K562 (cell line): ENCODE measurements around the gene SDR39U1. TPM values are rescaled to one million over a fixed set of nuclear protein-coding genes. Genes with fewer than 3 reads are reported as not detected.

Experiments used
- BCLAF1 ChIP-seq, 2 experiments: fragments of 450-650 bp in 1 of 2; IDR thresholded peaks; 2 replicates each; pipeline ENCODE4 v1.6.1; 2011 to 2017; ENCODE audit warnings: low read depth in 2 of 2, antibody characterized with exemption in 1 of 2, borderline replicate concordance in 1 of 2, low read length in 1 of 2, mild to moderate bottlenecking in 1 of 2, mixed read lengths in 1 of 2; ENCODE audit not compliant: control insufficient read depth in 1 of 2
- CREM ChIP-seq: IDR thresholded peaks from 2 replicates; pipeline ENCODE4 v1.6.1; 2014; ENCODE audit warnings: antibody characterized with exemption, low read depth
- CTCFL ChIP-seq: IDR thresholded peaks from 2 replicates; pipeline ENCODE4 v1.6.1; 2011; ENCODE audit warnings: borderline replicate concordance, low read depth, mild to moderate bottlenecking, moderate library complexity, low read length; ENCODE audit not compliant: insufficient read depth, poor library complexity, severe bottlenecking
- DACH1 ChIP-seq: fragments of 450-650 bp; IDR thresholded peaks from 2 replicates; pipeline ENCODE4 v1.6.1; 2018; ENCODE audit not compliant: partially characterized antibody
- FOXK1 ChIP-seq: sonication (generic); formaldehyde crosslinking; IDR thresholded peaks from 2 replicates; pipeline ENCODE4 v1.8.0; 2022; ENCODE audit warnings: missing genetic modification reagents, mild to moderate bottlenecking, borderline replicate concordance
- OTX1 ChIP-seq: fragments of 450-650 bp; formaldehyde crosslinking; IDR thresholded peaks from 2 replicates; pipeline ENCODE4 v1.4.0; 2022; ENCODE audit warnings: mild to moderate bottlenecking
- RFX1 ChIP-seq: fragments of 450-650 bp; IDR thresholded peaks from 2 replicates; pipeline ENCODE4 v1.6.1; 2016; ENCODE audit warnings: mild to moderate bottlenecking, moderate library complexity
- TCF15 ChIP-seq: fragments of 250-450 bp; sonication (Bioruptor Pico); IDR thresholded peaks from 2 replicates; pipeline ENCODE4 v1.8.0; 2022; ENCODE audit warnings: moderate library complexity, mild to moderate bottlenecking, inconsistent platforms
- TRIM24 ChIP-seq, 2 experiments: fragments of 450-650 bp; IDR thresholded peaks; 2 replicates each; pipeline ENCODE4 v1.6.1; 2016
- TSC22D4 ChIP-seq: fragments of 450-650 bp; IDR thresholded peaks from 2 replicates; pipeline ENCODE4 v1.6.1; 2016; ENCODE audit warnings: missing genetic modification characterization, missing biosample characterization, control low read depth
- USF2 ChIP-seq: sonication (generic); formaldehyde crosslinking; IDR thresholded peaks from 2 replicates; pipeline ENCODE4 v1.5.0; 2020; ENCODE audit warnings: missing genetic modification reagents
- ZNF407 ChIP-seq: fragments of 450-650 bp; IDR thresholded peaks from 2 replicates; pipeline ENCODE4 v1.6.1; 2016; ENCODE audit warnings: low read depth
- ZNF57 ChIP-seq: fragments of 450-650 bp; formaldehyde crosslinking; IDR thresholded peaks from 2 replicates; pipeline ENCODE4 v1.4.0; 2020; ENCODE audit warnings: mild to moderate bottlenecking, moderate library complexity
- polyA plus RNA-seq, 8 experiments: library from polyadenylated mRNA; depleted of rRNA in 4 of 8; stranded (reverse) in 5 of 8; unstranded in 3 of 8; fragments of >200 nt; fragmentation: Nextera tagmentation in 2 of 8; fragmentation: Illumina TruSeq in 1 of 8; extraction: Ambion mirVana in 2 of 8; extraction: Trizol in 1 of 8; gene quantifications; 2 replicates each; pipeline versions ENCODE4 v1.2.1 to v1.2.3, GENCODE V29; 2011 to 2014; ENCODE audit warnings: inconsistent platforms in 1 of 8, missing spikeins in 1 of 8
- total RNA-seq, 7 experiments: library from RNA; depleted of rRNA in 6 of 7; stranded (reverse); fragments of >200 nt in 6 of 7; fragmentation: Illumina TruSeq in 2 of 7; extraction: Trizol in 2 of 7; gene quantifications; 2 replicates each; pipeline versions ENCODE4 v1.2.1 to v1.2.3, GENCODE V29; 2011 to 2021; ENCODE audit warnings: low replicate concordance in 1 of 7

The SDR39U1 gene
- total and polyA plus RNA-seq, 9 of the 15 experiments (the other 6 are each of a cell fraction or from before 2014, with no cell fraction given), result 10.4 to 56.1 (median 19.8) TPM

- TF ChIP-seq TRIM24 (IDR thresholded peaks at IDR 0.05), result no peak
- TF ChIP-seq DACH1, result no peak
- no peak for TF ChIP-seq OTX1 (CRISPR knock-in tag)
- no peak for TF ChIP-seq CREM
- no peak for TF ChIP-seq TSC22D4 (tag)
- no peak for TF ChIP-seq RFX1
- TF ChIP-seq ZNF407, result no peak
- TF ChIP-seq TCF15, result no peak
- TF ChIP-seq CTCFL, result no peak
- no peak for TF ChIP-seq BCLAF1 (IDR thresholded peaks at IDR 0.05; ENCODE audit: borderline replicate concordance in 1 of 2, control insufficient read depth in 1 of 2, low read depth in 2 of 2, low read length in 1 of 2)
- no peak for TF ChIP-seq USF2 (CRISPR knock-in tag)
- TF ChIP-seq ZNF57 (CRISPR knock-in tag), result no peak
- TF ChIP-seq FOXK1, result peak; percentile 23; the same call in 1 of the 2 replicates
These were observed 12.4 kb downstream of the SDR39U1 start (continued) for GRCh38 chr14:24430143-24430681.
